Measurements from ENCODE around the gene TCHH. TPM values are rescaled to one million over a fixed set of nuclear protein-coding genes. Genes with fewer than 3 reads are reported as not detected.
"Not testable (repeated sequence)": the region's sequence is repeated elsewhere in the genome, so short reads cannot be mapped to it uniquely, and the experiment has no call there.

The TCHH gene
- total and polyA plus RNA-seq, 8 donors: 0.03 to 0.42 (median 0.06) TPM; not detected in 1

DNA sequence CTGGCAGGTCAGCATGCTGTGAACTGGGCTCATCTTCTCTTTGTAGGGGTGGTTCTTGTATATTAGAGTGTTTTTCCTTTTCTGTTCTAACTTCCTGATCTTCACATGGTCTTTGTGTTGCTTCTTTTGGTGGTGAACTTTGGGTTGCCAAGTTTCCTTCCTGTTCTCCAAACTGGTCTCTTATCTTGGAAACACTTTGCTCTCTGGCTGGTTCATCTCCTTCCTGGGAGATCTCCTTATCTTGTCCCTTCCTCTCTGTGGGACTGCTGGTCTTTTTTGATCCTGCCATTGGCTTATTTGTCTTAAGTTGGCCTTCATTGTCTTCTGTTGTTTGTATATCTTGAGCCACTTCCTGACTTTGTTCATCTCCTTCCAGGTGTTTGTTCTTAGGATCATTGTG is 28.5 kb downstream of the TCHH start:
- TF ChIP-seq CTCF (IDR thresholded peaks at IDR 0.05): no peak

GRCh38 chr1:152084853-152085252 is 30.4 kb downstream of the TCHH start:
- intact Hi-C loops (cut with DNase I): no loop called here
- Histone ChIP-seq H3K4me1 (no peaks in the 10 kb centered on the region), H3K36me3 (no peaks in the 10 kb centered on the region), H3K27ac (no peak overlapping the region), H3K9me3 (no peaks in the 10 kb centered on the region), H3K4me3 (no peak overlapping the region), H3K27me3 (no peaks in the 10 kb centered on the region)
- WGBS, 2 donors: 55 to 62% methylated on average over 1 of the region's 1 CpG
- no peak for FAIRE-seq
- no peak for ATAC-seq
- no peak for TF ChIP-seq CTCF (IDR thresholded peaks at IDR 0.05)
- no peak for DNase-seq

More for the DNA sequence above, 28.5 kb downstream of the TCHH start:
- no peaks in the 10 kb centered on the region for H3K4me1 ChIP-seq
- H3K4me3 ChIP-seq: no peak overlapping the region
- FAIRE-seq: no peak
- ATAC-seq: no peak
- DNase-seq: no peak
- H3K27me3 ChIP-seq: no peaks in the 10 kb centered on the region
- H3K36me3 ChIP-seq: no peaks in the 10 kb centered on the region
- H3K9me3 ChIP-seq: no peaks in the 10 kb centered on the region
- no peak overlapping the region for H3K27ac ChIP-seq
- intact Hi-C loops (cut with DNase I): no loop called here

DNA sequence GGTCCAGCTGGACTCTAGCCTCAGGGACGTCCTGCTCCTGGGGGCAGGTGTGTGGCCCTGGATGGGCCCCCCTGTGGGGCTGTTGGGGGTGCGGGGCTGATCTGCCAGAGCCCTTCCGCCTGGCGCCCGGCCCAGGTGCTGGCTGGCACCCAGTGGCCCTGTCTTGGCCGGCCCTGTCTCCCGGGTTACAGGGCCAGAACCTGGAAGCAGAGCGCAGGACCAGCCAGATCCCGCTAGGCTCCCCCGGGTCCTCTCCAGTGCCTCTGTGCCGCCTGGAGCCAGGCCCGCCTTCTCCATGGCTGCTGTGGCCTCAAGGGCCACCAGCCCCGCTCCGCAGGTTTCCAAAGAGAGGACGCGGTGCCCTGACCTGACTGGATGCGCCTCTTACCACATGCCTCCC is 34.2 kb downstream of the TCHH start:
- H3K4me3 ChIP-seq; intact Hi-C loops (cut with DNase I); H3K27ac ChIP-seq; FAIRE-seq; H3K4me1 ChIP-seq; ATAC-seq; H3K27me3 ChIP-seq; H3K36me3 ChIP-seq; H3K9me3 ChIP-seq: not testable (repeated sequence)
- DNase-seq: peak in 1 of 6 donors; percentile 45
- whole genome bisulfite sequencing, 2 donors: 79 to 85% methylated on average over 12 to 17 of the region's 17 CpGs

DNA sequence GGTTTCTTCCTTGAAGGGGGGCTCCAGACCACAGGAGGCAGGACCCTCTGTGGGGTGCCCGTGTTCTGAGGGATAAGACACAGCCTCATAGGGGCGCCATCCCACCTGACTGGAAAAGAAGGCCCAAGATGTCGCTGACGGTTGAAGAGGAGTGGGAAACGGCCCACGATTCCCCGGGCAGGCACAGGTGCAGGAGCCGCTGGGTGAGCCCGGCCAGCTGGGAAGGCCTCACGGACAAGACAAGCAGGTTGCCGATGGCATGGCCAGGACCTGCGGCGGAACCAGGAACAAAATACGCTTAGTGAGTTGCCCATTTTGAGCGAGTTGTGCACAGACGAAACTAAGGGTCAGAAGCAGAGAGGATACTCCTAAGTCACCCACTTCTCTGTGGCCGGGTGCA is 34.8 kb downstream of the TCHH start:
- intact Hi-C loops (cut with DNase I); H3K27ac ChIP-seq; FAIRE-seq; DNase-seq; H3K4me1 ChIP-seq; ATAC-seq; H3K9me3 ChIP-seq; H3K4me3 ChIP-seq; H3K27me3 ChIP-seq; H3K36me3 ChIP-seq: not testable (repeated sequence)
- WGBS, 2 donors: 70 to 73% methylated on average over 16 to 17 of the region's 17 CpGs

DNA sequence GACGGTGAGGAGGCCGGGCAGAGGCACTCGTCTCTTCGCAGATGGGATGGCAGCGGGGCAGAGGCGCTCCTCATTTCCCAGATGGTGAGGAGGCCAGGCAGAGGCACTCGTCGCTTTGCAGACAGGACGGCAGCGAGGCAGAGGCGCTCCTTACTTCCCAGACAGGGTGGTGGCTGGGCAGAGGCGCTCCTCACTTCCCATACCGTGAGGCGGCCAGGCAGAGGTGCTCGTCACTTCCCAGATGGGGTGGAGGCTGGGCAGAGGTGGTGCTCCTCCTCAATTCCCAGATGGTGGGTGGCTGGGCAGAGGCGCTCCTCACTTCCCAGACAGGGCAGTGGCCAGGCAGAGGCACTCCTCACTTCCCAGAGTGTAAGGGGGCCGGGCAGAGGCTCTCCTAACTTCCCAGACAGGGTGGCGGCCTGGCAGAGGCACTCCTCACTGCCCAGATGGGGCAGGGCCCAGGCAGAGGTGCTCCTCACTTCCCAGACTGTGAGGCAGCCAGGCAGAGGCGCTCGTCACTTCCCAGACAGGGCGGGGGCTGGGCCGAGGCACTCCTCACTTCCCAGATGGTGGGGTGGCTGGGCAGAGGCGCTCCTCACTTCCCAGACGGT is 36.3 kb downstream of the TCHH start:
- no peak overlapping the region for H3K27ac ChIP-seq
- no peaks in the 10 kb centered on the region for H3K36me3 ChIP-seq
- no peak for TF ChIP-seq CTCF (IDR thresholded peaks at IDR 0.05)
- WGBS, 2 donors: 74 to 83% methylated on average over 24 of the region's 24 CpGs
- peak in 1 of 6 donors; percentile 47 for DNase-seq
- no peaks in the 10 kb centered on the region for H3K9me3 ChIP-seq
- FAIRE-seq: no peak
- ATAC-seq: no peak
- intact Hi-C loops (cut with DNase I): no loop called here
- no peaks in the 10 kb centered on the region for H3K27me3 ChIP-seq
- H3K4me1 ChIP-seq: no peaks in the 10 kb centered on the region
- no peak overlapping the region for H3K4me3 ChIP-seq

GRCh38 chr1:152072311-152072710 is 42.9 kb downstream of the TCHH start:
- ATAC-seq (no peak), DNase-seq (no peak), FAIRE-seq (no peak)
- Histone ChIP-seq H3K27me3 (no peaks in the 10 kb centered on the region), H3K4me3 (no peak overlapping the region), H3K36me3 (no peaks in the 10 kb centered on the region), H3K9me3 (no peaks in the 10 kb centered on the region), H3K4me1 (no peaks in the 10 kb centered on the region), H3K27ac (no peak overlapping the region)
- no peak for TF ChIP-seq CTCF (IDR thresholded peaks at IDR 0.05)
- intact Hi-C loops (cut with DNase I): no loop called here
- 59 to 61% methylated on average over 3 of the region's 3 CpGs for WGBS, 2 donors

All from pancreas (tissue), 10 donors.